H1 (cell line): ENCODE measurements around the gene PAIP2B. TPM values are rescaled to one million over a fixed set of nuclear protein-coding genes. Genes with fewer than 3 reads are reported as not detected.

ENCODE experiments used
- CTCF ChIA-PET: fragments of 300-600 bp; sonication (Branson Sonifier 250); formaldehyde crosslinking; loops from one replicate; lab custom pipeline; 2021; ENCODE audit not compliant: partially characterized antibody; lab: Charles Lee
- POLR2A ChIA-PET: fragments of 300-600 bp; sonication (Branson Sonifier 250); formaldehyde crosslinking; loops from one replicate; lab custom pipeline; 2021; ENCODE audit warnings: inconsistent platforms; ENCODE audit not compliant: partially characterized antibody; lab: Charles Lee
- DNase-seq, 2 experiments: peaks; one replicate each; pipeline versions ENCODE4 v3.0.0 to v3.0.0-alpha.2; 2010 to 2022; ENCODE audit warnings: low spot score in 2 of 2, low read depth in 1 of 2, mixed read lengths in 1 of 2
- FAIRE-seq: peaks from 2 replicates; lab custom pipeline; 2011; peaks lifted over from hg19 to GRCh38; lab: Jason Lieb, UNC
- H2AFZ ChIP-seq: 2 replicates; pipeline ENCODE4 v1.8.1; 2012; ENCODE audit warnings: low read length, inconsistent platforms
- H2AK5ac ChIP-seq: 2 replicates; pipeline ENCODE4 v1.6.1; 2013; ENCODE audit warnings: low read depth, low read length
- H2BK120ac ChIP-seq: replicated peaks from 2 replicates; pipeline ENCODE3; 2013; ENCODE audit warnings: low read depth, low read length, inconsistent platforms
- H2BK12ac ChIP-seq: 2 replicates; pipeline ENCODE4 v1.6.1; 2013; ENCODE audit warnings: low read depth, low read length
- H2BK15ac ChIP-seq: 2 replicates; pipeline ENCODE4 v1.6.1; 2013; ENCODE audit warnings: low read length
- H2BK20ac ChIP-seq: 2 replicates; pipeline ENCODE4 v1.6.1; 2013; ENCODE audit warnings: low read length
- H2BK5ac ChIP-seq: 2 replicates; pipeline ENCODE4 v1.6.1; 2013; ENCODE audit warnings: low read depth, low read length
- H3K14ac ChIP-seq: 2 replicates; pipeline ENCODE4 v1.6.1; 2013; ENCODE audit warnings: inconsistent platforms; ENCODE audit not compliant: insufficient read length
- H3K18ac ChIP-seq: 2 replicates; pipeline ENCODE4 v1.6.1; 2013; ENCODE audit warnings: low read length; ENCODE audit errors: extremely low read depth
- H3K23ac ChIP-seq: 2 replicates; pipeline ENCODE4 v1.6.1; 2013; ENCODE audit warnings: inconsistent platforms; ENCODE audit not compliant: insufficient read length
- H3K23me2 ChIP-seq: 2 replicates; pipeline ENCODE4 v1.6.1; 2013; ENCODE audit warnings: low read depth, low read length
- H3K27ac ChIP-seq: 2 replicates; pipeline ENCODE4 v1.6.1; 2011; ENCODE audit warnings: low read depth, low read length, inconsistent platforms
- H3K27me3 ChIP-seq, 4 experiments: replicated peaks in 1 of 4; 1 replicate in 1 of 4; 2 replicates in 3 of 4; pipeline versions ENCODE4 v1.6.1 to v1.8.1; 2011 to 2013; ENCODE audit warnings: low read length in 3 of 4, mild to moderate bottlenecking in 3 of 4, inconsistent platforms in 2 of 4, mixed read lengths in 2 of 4, moderate library complexity in 1 of 4; ENCODE audit not compliant: control insufficient read depth in 3 of 4, insufficient read depth in 3 of 4; ENCODE audit errors: extremely low read depth in 1 of 4
- H3K36me3 ChIP-seq, 4 experiments: 2 replicates each; pipeline versions ENCODE4 v1.6.1 to v1.8.1; 2011 to 2013; ENCODE audit warnings: mild to moderate bottlenecking in 4 of 4, low read length in 3 of 4, moderate library complexity in 2 of 4, control low read depth in 1 of 4, inconsistent platforms in 1 of 4; ENCODE audit not compliant: insufficient read depth in 4 of 4, control insufficient read depth in 2 of 4
- H3K4ac ChIP-seq: replicated peaks from 2 replicates; pipeline ENCODE3; 2013; ENCODE audit warnings: low read length, low read depth, mixed read lengths, inconsistent platforms; ENCODE audit not compliant: insufficient read length
- H3K4me1 ChIP-seq, 4 experiments: replicated peaks in 1 of 4; 1 replicate in 1 of 4; 2 replicates in 3 of 4; pipeline versions ENCODE4 v1.6.1 to v1.8.1; 2011 to 2013; ENCODE audit warnings: low read length in 3 of 4, inconsistent platforms in 2 of 4, mixed read lengths in 1 of 4; ENCODE audit not compliant: insufficient read depth in 4 of 4, control insufficient read depth in 3 of 4
- H3K4me2 ChIP-seq, 2 experiments: 2 replicates each; pipeline versions ENCODE4 v1.6.1 to v1.8.1; 2011 to 2013; ENCODE audit warnings: low read depth in 2 of 2, low read length in 2 of 2, control low read depth in 1 of 2, inconsistent platforms in 1 of 2, mild to moderate bottlenecking in 1 of 2; ENCODE audit not compliant: insufficient read depth in 1 of 2
- H3K4me3 ChIP-seq, 4 experiments: fragments of 200-600, 300-600 bp in 1 of 4; sonication (generic), shearing (Covaris generic), sonication (Bioruptor Twin) in 1 of 4; 2 replicates each; pipeline versions ENCODE4 v1.5.1 to v1.8.1; 2011 to 2016; ENCODE audit warnings: low read length in 4 of 4, low read depth in 3 of 4, control low read depth in 2 of 4, inconsistent platforms in 2 of 4, mild to moderate bottlenecking in 2 of 4, mixed read lengths in 1 of 4, moderate library complexity in 1 of 4; ENCODE audit not compliant: insufficient read depth in 2 of 4; ENCODE audit errors: extremely low read depth in 1 of 4
- H3K56ac ChIP-seq: replicated peaks from 2 replicates; pipeline ENCODE3; 2013; ENCODE audit warnings: low read depth, mild to moderate bottlenecking, mixed read lengths, low read length, inconsistent platforms; ENCODE audit not compliant: insufficient read length
- H3K79me1 ChIP-seq: 2 replicates; pipeline ENCODE4 v1.6.1; 2013; ENCODE audit warnings: low read depth, low read length, control low read depth
- H3K79me2 ChIP-seq, 2 experiments: 2 replicates each; pipeline versions ENCODE4 v1.6.1 to v1.8.1; 2012 to 2013; ENCODE audit warnings: low read length in 2 of 2, mild to moderate bottlenecking in 2 of 2, inconsistent platforms in 1 of 2; ENCODE audit not compliant: insufficient read depth in 2 of 2, control insufficient read depth in 1 of 2
- H3K9ac ChIP-seq, 4 experiments: replicated peaks in 1 of 4; 1 replicate in 1 of 4; 2 replicates in 3 of 4; pipeline versions ENCODE4 v1.6.1 to v1.8.1; 2011 to 2013; ENCODE audit warnings: low read depth in 3 of 4, low read length in 3 of 4, control low read depth in 2 of 4, mild to moderate bottlenecking in 2 of 4, moderate library complexity in 2 of 4, inconsistent platforms in 1 of 4; ENCODE audit errors: extremely low read depth in 1 of 4
- H3K9me3 ChIP-seq, 2 experiments: 2 replicates each; pipeline versions ENCODE4 v1.6.1 to v1.8.1; 2012 to 2013; ENCODE audit warnings: mild to moderate bottlenecking in 2 of 2, moderate library complexity in 2 of 2, control low read depth in 1 of 2, inconsistent platforms in 1 of 2, low read depth in 1 of 2, low read length in 1 of 2, mixed read lengths in 1 of 2; ENCODE audit not compliant: insufficient read depth in 2 of 2
- H4K20me1 ChIP-seq, 2 experiments: replicated peaks in 1 of 2; 2 replicates each; pipeline versions ENCODE3 to v1.8.1; 2011 to 2013; ENCODE audit warnings: inconsistent platforms in 2 of 2, low read length in 2 of 2, mild to moderate bottlenecking in 1 of 2; ENCODE audit not compliant: insufficient read depth in 2 of 2, control insufficient read depth in 1 of 2
- H4K5ac ChIP-seq: 2 replicates; pipeline ENCODE4 v1.6.1; 2013; ENCODE audit warnings: low read length, low read depth, mixed read lengths, inconsistent platforms; ENCODE audit not compliant: insufficient read length
- H4K8ac ChIP-seq: 2 replicates; pipeline ENCODE4 v1.8.0; 2013; ENCODE audit warnings: mild to moderate bottlenecking, moderate library complexity, low read length, inconsistent platforms; ENCODE audit not compliant: insufficient read depth; ENCODE audit errors: extremely low read depth
- H4K91ac ChIP-seq: replicated peaks from 2 replicates; pipeline ENCODE3; 2013; ENCODE audit warnings: low read length, mixed read lengths, inconsistent platforms; ENCODE audit not compliant: insufficient read length
- CREB1 ChIP-seq: IDR thresholded peaks from 2 replicates; pipeline ENCODE4 v1.6.1; 2012; ENCODE audit warnings: inconsistent platforms
- E2F6 ChIP-seq: IDR thresholded peaks from 2 replicates; pipeline ENCODE4 v1.6.1; 2012; ENCODE audit warnings: inconsistent platforms
- PHF8 ChIP-seq: fragments of 200-600 bp; sonication (generic); conservative IDR thresholded peaks from 2 replicates; pipeline ENCODE4 v1.7.1; 2012; ENCODE audit warnings: low read depth, mild to moderate bottlenecking, inconsistent platforms, low read length, moderate library complexity
- POU5F1 ChIP-seq: IDR thresholded peaks from 2 replicates; pipeline ENCODE4 v1.6.1; 2011; ENCODE audit warnings: low read depth, mild to moderate bottlenecking, low read length, moderate library complexity
- RAD21 ChIP-seq, 2 experiments: IDR thresholded peaks in 1 of 2; conservative IDR thresholded peaks in 1 of 2; 2 replicates each; pipeline ENCODE4 v1.6.1; 2011; ENCODE audit warnings: low read depth in 2 of 2, low read length in 2 of 2, improper control_type of control experiment in 1 of 2, inconsistent platforms in 1 of 2, mild to moderate bottlenecking in 1 of 2, moderate library complexity in 1 of 2
- TBP ChIP-seq: IDR thresholded peaks from 2 replicates; pipeline ENCODE4 v1.6.1; 2011; ENCODE audit warnings: low read depth, low read length, improper control_type of control experiment
- WGBS, 2 experiments: shearing (Covaris generic) in 1 of 2; methylation state at CpG; one replicate each; pipeline versions ENCODE4 v1.1.6 to v1.1.7; 2013 to 2015; ENCODE audit warnings: low lambda C conversion rate in 2 of 2, mixed read lengths in 2 of 2, inconsistent platforms in 1 of 2, low coverage in 1 of 2, missing lambda C conversion rate in 1 of 2; ENCODE audit not compliant: insufficient replicate concordance in 2 of 2, insufficient coverage in 1 of 2, insufficient read length in 1 of 2; ENCODE audit errors: extremely low coverage in 1 of 2, missing lambda C conversion rate in 1 of 2; 5-methylcytosine and 5-hydroxymethylcytosine counted together
- polyA plus RNA-seq, 7 experiments: library from polyadenylated mRNA; depleted of rRNA in 3 of 7; stranded (reverse) in 5 of 7; unstranded in 2 of 7; fragments of >200 nt in 5 of 7; fragments of 200-250 nt in 2 of 7; gene quantifications; 1 replicate in 5 of 7; 2 replicates in 1 of 7; 4 replicates in 1 of 7; pipeline versions ENCODE4 v1.2.1 to v1.2.3, GENCODE V29; 2011 to 2013; ENCODE audit warnings: missing spikeins in 2 of 7, mixed read lengths in 2 of 7
- total RNA-seq: library from RNA; stranded (reverse); fragmentation: NEBNext Ultra II Directional; extraction: Animal tissue kit (Norgen Biotek cat#: 25700); gene quantifications from 2 replicates; pipeline ENCODE4 v1.2.1, GENCODE V29; 2021

Gene PAIP2B
- total and polyA plus RNA-seq, 2 of the 8 experiments (the other 6 are each of a cell fraction or from before 2014, with no cell fraction given): 8.4 to 31.3 TPM

GRCh38 chr2:71181316-71181715 lies 45.6 kb downstream of the PAIP2B start:
- no peak overlapping the region for H4K8ac ChIP-seq
- H3K27ac ChIP-seq: no peak overlapping the region
- no peaks in the 10 kb centered on the region for H3K27me3 ChIP-seq
- H4K5ac ChIP-seq: no peak overlapping the region
- H2AK5ac ChIP-seq: no peak overlapping the region
- ChIA-PET POLR2A (no interaction called here), CTCF (interaction anchor here (0.8 to 1.4 kb wide), 3 partner anchors 24 to 266 kb away, joined by 3 to 4 read pairs (median 3); no protein-coding TSS in a partner anchor)
- H3K9me3 ChIP-seq: no peaks in the 10 kb centered on the region
- H2BK120ac ChIP-seq: no peak overlapping the region
- H3K18ac ChIP-seq: no peak overlapping the region
- no peak for TF ChIP-seq CREB1
- TF ChIP-seq RAD21 (IDR thresholded peaks at IDR 0.05 in 1 of 2, conservative IDR thresholded peaks at IDR 0.05 in 1 of 2; ENCODE audit: low read depth in 2 of 2, low read length in 2 of 2): no peak
- no peak for TF ChIP-seq POU5F1
- TF ChIP-seq TBP: no peak
- no peak for TF ChIP-seq E2F6
- no peak for TF ChIP-seq PHF8
- H2BK20ac ChIP-seq: no peak overlapping the region
- WGBS, 2 experiments: 86% methylated on average over 2 of the region's 2 CpGs; no CpG with 5 or more reads in 1 of the 2 experiments
- no peak overlapping the region for H3K4me2 ChIP-seq
- H2AFZ ChIP-seq: no peak overlapping the region
- DNase-seq (no peak), FAIRE-seq (no peak)
- no peak overlapping the region for H3K14ac ChIP-seq
- no peak overlapping the region for H3K4me3 ChIP-seq
- no peaks in the 10 kb centered on the region for H3K79me1 ChIP-seq
- H3K4me1 ChIP-seq: peaks cover 0 to 4% (median 3%) of the 10 kb centered on the region in 4 experiments; a peak in 4 of 7 replicates
- H3K9ac ChIP-seq: no peak overlapping the region
- H4K20me1 ChIP-seq: peaks cover 0 to 2% of the 10 kb centered on the region in 2 experiments
- H2BK12ac ChIP-seq: no peak overlapping the region
- H2BK5ac ChIP-seq: no peak overlapping the region
- H3K4ac ChIP-seq: no peak overlapping the region
- no peaks in the 10 kb centered on the region for H3K79me2 ChIP-seq
- no peak overlapping the region for H2BK15ac ChIP-seq
- no peak overlapping the region for H3K56ac ChIP-seq
- H3K36me3 ChIP-seq: no peaks in the 10 kb centered on the region
- H3K23ac ChIP-seq: no peak overlapping the region
- H3K23me2 ChIP-seq: no peaks in the 10 kb centered on the region
- H4K91ac ChIP-seq: no peak overlapping the region
